ENCODE measurements around the gene GYG2.
"Not testable (repeated sequence)": the region's sequence is repeated elsewhere in the genome, so short reads cannot be mapped to it uniquely, and the experiment has no call there.

GYG2 gene

DNA sequence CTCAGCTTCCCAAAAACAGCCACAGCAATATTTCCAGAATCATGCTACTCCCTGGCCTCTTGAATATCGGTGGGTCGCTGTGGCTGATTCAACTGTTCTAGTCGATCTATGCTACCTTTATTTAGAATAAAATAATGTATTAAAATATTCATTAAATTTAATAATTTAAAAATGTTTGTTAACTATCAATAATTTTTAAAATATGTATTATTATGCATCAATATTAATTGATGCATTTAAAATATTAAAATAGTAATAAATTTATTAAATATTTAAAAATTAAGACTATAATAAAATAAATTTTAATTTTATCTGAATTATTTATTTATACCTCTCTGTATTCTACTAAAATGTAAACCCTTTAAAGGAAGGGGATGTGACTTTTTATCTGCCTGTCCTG, 81.4 kb downstream of the GYG2 start:
- no peak for DNase-seq

- no peak for DNase-seq
These were observed 84.4 kb downstream of the GYG2 start for GRCh38 chrX:2913118-2913517.

DNA sequence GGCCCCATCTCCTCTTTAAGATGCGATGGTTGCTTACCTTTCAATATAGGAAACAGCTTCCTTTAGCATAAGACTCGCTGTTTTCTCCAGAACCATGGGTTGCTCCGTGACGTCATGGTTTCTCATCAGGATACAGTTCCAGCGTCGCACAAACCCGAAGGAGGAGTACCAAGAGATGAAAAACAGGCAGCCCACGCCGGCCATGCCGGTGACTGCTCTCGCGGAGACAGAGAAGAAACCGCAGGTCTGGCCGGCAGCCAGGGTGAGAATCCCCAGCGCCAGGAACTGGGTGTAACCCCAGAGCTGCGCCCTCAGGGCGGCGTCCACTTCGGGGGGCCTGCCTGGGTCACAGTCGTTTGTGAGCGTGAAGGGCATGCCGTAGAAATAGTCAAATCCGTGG, 89.0 kb downstream of the GYG2 start:
- no peak for DNase-seq

- DNase-seq = no peak
These were observed 92.5 kb downstream of the GYG2 start for GRCh38 chrX:2921193-2921592.

DNA sequence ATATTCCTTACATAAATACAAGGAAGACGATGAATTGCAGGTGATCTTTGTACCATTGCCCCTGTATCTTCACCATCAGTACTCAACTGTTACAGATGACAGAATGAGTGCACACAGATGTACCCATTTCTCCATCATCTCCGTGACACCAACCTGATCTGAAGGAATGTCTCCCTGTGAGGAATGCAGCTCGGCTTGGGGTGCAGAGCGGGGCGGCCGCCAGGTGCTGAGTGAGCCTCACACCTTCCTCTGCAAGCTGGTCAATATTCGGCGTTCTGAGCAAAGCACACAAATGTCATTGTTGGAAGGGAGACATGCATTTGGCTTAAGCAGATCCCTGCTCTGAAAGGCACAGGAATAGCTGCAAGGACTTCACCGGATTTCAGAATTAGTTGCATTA, 93.0 kb downstream of the GYG2 start:
- DNase-seq = no peak

GRCh38 chrX:2924151-2924550, 95.4 kb downstream of the GYG2 start:
- DNase-seq = no peak

DNA sequence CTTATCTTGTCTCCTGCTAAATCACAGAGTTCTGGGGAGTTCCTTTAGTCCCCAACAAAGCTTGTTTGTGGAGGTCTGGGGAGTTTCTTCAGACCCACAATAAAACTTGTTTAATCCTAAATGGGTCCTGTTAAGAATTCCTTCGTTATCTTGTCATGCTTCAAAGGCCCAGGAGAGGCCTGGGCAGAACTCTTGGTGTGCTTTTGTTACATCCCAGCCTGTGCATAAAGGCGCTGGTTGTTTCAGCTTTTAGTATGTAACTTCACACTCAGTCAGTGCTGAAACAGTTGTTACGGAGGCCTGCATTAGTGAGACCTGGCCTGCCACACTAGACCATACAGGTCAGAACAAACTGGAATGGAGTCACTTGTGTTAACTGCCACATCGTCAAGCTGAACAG, 97.5 kb downstream of the GYG2 start:
- DNase-seq = not testable (repeated sequence)

GRCh38 chrX:2926664-2927275, 98.0 kb downstream of the GYG2 start:
- DNase-seq = no peak

- no peak for DNase-seq
These were observed 99.5 kb downstream of the GYG2 start for GRCh38 chrX:2928191-2928582.

DNA sequence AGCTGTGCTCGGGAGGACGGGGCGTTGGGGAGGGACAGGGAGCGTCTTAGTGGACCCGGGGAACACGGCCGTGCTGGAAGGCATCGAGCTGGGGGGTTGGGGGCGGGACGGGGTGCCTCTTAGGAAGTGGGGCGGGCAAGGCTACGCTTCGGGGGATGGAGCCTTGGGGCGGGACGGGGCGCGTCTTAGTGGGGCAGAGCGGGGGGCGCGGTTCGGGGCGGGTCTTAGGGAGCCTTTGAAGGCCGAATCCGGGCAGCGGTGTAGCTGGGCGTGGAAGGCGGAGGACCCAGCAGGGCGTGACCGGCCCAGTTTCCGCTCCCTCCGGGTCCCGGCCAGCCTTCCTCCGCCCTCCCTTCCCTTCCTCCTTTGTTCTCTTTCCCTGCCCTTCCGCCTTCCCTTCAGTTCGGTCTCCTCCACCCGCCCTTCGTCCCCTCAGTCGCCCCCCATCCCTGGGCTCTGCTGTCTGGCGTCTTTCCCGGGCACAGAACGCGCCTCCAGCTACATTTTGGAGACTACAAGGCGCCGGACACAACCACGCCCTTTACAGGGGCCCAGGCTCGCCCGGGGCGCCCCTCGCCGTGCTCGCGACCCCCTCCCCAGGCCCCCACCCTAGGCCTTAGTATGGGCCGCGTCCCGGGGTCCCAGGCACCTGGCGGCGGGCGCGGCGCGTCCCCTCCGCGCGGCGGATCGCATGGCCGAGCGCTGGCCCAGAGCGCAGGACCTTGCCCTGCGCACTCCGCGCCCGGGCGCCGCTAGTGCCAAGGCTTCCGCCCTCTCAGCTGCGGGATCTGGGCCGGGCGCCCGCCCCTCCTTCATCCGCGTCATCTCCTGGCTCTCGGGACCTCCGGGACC, 100.1 kb downstream of the GYG2 start, which contains the start of gene ARSD:
TSS of gene ARSD (minus strand) at position 757 of the 852 bp plus-strand sequence. CDS start at position 693, 64 bp downstream.
- DNase-seq = peak; percentile 63

GRCh38 chrX:2931155-2931554, 102.4 kb downstream of the GYG2 start:
- DNase-seq = no peak

GRCh38 chrX:2931612-2932011, 102.9 kb downstream of the GYG2 start:
- DNase-seq = no peak
